GM19372 (cell line): Measurements from ENCODE around the gene RAB9B.
"Not testable (repeated sequence)": the region's sequence is repeated elsewhere in the genome, so short reads cannot be mapped to it uniquely, and the experiment has no call there.

ENCODE experiments used
- ATAC-seq: cut with Tn5 transposase; IDR thresholded peaks from one replicate; pipeline ENCODE4 v1.9.1; 2021; ENCODE audit warnings: mild to moderate bottlenecking, low read depth, moderate library complexity; ENCODE audit not compliant: unreplicated experiment

Gene RAB9B, protein sequence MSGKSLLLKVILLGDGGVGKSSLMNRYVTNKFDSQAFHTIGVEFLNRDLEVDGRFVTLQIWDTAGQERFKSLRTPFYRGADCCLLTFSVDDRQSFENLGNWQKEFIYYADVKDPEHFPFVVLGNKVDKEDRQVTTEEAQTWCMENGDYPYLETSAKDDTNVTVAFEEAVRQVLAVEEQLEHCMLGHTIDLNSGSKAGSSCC

DNA sequence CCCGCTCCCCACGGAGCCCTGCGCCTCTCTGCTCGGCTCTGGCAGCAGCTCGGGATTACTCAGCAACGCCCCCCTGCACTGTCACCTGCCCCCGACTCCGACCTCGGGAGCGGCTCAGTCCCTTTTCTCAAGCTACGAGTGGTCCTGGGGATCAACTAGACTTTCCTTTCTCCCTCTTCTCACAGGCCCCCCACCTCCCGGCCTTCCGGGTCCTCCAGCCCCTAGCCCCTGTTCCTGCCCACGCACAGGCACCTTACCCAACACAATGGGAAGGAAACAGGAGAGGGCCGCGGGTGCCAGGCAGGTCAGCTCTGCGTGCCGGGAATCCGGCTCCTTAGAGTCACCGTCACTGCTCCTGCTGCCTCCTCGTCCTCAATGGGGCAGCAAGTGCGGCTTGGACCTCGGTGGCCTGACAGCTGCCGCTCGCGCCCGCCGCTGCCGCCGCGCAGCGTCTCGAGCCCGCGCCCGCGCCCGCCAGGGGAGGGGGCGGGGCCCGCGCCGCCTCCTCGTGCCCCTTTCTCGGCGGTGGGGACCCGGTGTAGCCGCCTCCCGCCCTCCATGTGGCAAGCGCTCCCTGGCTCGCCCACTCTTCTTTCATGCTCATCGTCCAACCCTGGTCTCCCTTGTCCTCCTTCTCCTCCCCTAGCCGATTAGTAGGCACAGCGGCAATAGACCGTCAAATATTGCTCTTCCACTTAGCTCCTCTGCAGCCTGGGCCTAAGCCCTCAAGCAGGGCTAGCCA, at the start of gene RAB9B:
TSS of gene RAB9B (minus strand) at position 455 of the 742 bp plus-strand sequence. CDS start 6,473 bp downstream, outside the sequence.
- ATAC-seq: peak; percentile 64

DNA sequence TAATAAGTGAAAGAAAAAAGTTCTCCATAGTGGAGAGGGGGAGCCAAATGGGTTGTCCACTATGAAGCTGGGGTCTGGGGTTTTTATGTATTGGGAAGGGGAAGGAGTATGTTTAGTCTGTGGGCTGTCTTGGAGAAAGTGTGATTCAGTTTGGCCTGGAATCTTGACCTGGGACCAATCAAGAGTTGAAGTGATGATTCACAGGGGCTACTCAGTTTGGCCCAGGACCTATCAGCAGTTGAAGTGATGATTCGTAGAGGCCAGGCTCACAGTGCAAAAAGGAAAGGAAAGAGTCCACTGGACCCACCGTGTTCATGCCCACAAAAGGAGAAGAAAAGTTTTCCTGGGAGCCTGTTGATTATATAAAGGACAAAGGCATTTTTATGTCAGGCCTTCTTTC, 47.3 kb upstream of the RAB9B start:
- ATAC-seq: no peak

DNA sequence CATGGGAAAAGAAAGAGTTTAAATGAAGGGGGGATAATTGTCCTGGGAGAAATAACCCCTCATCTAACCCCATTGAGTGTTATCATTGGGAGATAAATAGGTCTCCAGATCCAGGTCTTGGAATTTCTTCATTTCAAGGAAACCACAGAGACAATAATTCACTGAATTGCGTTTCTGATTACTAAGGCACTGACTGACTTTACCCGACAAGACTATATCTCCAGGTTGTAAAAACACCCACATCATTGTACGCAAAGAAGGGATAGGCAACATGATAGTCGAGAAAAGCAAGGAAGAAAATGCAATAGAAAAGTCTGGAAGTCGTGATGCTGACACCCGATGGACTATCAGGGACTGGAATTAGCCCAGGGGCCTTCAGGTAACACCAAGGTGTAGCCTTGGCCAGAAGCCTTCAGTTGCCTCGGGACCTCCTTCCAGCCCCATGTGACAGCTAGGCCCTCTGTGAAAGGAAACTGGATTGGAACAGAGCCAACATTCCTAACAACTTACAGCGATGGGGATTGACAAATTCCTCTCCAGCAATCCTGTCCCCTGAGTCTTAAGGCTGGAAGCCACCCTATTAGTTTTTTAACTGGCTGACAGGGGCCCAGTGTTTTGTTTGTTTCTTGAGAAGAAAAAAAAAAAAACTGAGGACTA, 46.5 kb upstream of the RAB9B start:
- no peak for ATAC-seq

DNA sequence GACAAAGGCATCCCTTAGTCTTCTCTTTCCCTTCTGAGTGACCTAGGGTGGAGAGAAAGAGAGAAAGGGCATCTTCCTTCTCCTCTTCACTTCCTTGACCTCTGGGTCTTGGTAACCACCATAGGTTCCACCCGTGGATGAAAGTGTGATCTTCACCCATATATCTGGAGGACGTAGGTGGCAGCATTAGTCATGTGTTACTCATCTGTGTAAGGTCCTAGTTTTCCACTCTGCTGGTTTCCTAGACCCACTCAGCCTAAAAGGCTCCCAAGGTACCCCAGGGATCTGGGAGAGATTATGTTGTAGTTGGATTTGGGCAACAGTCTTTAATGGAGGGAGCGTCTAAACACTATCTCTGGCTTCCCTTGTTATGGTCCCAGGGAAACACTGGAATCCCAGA, 45.5 kb upstream of the RAB9B start:
- no peak for ATAC-seq

DNA sequence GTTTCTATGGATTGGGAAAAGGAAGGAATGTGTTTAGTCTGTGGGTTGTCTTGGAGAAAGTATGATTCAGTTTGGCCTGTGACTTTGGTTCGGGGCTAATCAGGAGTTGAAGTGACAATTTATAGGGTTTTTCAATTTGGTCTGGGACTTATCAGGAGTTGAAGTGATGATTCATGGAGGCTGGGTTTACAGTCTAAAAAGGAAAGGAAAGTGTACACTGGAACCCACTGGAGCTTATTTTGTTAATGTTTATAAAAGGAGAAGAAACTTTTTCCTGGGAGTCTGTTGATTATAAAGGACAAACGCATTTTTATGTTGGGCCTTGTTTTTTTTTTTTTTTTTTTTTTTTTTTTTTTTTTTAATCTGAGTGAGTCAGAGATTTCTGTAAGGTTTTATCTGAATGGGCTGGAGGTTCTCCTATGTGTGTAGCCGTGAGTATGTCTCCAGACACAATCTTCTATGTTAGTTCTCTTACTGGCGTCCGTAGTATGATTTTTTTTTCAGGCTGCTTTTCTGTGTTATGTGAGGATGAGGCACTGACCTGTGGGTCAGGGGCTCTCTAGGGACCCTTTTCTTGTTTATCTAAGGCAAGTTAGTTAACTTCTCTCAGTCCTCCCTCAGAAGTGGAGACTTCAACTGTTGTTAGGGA, 33.0 kb upstream of the RAB9B start:
- no peak for ATAC-seq

DNA sequence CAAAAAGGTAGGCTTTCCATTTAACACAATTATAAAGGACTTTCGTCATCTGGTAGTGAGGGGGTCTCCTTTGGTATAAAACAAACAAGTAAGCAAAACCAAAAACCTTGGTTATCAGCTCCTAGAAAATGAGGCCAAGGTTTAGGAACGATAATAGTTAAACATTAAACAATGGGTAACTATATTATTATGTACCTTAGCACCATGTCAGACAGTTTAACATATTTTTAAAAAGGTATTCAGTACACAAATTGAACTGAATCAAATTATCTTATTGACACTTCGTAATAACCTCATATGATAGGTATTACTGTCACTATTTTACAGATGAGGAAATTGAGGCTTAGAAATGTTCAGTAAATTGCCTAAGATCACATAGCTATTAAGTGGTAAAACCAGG, 32.1 kb upstream of the RAB9B start:
- ATAC-seq: no peak

DNA sequence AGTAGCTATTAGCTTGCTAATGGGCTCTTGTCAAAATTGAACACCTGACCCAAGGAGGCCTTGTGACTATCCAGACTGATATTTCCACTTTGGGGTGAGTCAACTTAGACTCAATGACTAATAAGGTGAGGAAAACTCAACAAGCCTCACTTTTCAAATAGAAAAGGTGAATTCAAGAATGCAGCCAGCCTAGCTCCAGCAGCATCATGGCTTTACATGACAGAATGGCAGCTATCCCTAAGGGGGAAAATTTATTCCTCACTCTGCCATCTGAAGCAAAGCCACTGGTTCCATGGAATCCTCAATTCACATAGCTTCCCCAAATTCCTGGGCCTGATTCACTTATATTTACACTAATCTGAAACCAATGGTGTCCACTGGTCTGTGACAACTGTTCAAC, 29.1 kb upstream of the RAB9B start:
- no peak for ATAC-seq

DNA sequence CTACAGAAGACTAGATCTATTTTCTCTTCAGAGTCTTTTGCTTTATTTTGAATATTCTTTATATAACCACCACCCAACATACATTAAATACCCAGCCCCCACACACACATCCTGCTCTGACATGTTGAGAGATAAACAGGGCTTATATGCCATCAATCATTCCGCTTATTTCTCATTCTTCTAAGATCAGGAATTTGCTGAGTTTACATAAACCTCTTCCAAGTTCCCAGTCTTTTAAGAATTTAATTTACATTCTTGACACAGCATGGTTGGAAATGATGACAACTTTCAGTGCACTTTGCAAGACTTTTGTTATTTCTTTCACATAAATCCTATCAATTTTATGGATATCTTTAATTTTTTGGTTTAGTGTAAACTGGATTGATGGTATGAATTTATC, 17.5 kb upstream of the RAB9B start:
- no peak for ATAC-seq

DNA sequence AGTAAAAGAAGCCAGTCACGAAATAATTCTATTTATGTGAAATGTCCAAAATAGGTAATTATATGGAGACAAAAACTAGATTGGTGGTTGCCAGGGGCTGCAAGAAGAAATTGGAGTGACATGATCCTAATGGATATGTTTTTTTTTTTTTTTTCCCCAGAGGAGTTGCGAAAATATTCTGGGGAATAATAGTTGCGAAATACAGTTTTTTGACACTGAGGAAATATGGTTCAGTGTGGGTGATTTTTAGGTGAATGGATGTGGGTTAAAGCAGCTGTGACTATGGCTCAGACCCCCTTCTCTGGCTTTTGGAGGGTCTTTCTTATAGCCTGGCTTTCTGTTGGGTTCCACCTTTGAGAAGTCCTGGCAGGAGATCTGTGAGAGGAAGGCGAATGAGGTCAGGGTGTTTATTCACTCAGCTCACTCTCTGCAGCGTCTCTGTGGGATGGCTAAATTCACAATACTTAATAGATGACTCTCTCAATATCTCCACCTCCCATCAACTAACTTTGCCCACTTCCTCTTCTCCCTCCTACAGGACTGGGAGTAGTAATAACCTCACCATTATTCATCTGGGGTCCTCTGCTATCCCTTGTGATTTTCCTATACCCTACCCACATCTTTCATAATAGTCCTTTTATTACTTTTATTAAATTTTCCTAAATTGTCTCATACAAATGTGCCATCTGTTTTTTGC, 15.3 kb upstream of the RAB9B start:
- ATAC-seq: no peak

DNA sequence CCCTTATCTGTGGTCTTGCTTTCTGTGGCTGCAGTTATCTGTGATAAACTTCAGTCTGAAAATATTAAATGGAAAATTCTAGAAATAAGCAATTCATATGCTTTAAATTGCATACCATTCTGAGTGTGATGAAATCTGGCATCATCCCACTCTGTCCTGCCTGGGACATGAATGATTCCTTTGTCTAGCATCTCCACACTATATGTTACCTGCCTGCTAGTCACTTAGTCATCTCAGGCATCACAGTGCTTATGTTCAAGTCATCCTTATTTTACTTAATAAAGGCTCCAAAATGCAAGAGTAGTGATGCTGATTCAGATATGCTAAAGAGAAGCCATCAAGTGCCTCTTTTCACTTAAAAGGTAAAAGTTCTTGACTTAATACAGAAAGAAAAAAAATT, 14.3 kb upstream of the RAB9B start:
- no peak for ATAC-seq

DNA sequence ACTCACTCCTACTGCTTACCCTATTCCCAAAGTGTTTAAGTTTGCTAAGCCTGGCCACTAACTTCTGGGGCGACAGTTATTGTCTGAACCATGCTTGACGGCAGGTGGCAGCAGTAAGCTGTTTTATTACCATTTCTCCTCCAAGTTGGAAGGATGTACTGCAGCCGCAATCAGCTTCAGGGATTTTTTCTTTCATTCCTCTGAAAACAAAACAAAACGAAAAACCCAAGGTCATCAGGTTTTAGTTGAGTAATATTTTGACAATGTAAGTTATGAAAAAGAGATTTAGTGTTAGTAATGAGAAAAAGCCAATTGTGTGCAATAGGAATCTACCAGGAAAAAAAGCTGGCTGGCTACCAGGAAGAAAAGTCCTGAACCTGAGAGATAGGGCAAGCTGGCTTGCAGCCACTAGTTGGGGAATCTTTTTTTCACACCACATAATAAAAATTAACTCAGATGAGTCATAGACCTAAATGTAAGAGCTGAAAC, 13.2 kb upstream of the RAB9B start:
- ATAC-seq: no peak

DNA sequence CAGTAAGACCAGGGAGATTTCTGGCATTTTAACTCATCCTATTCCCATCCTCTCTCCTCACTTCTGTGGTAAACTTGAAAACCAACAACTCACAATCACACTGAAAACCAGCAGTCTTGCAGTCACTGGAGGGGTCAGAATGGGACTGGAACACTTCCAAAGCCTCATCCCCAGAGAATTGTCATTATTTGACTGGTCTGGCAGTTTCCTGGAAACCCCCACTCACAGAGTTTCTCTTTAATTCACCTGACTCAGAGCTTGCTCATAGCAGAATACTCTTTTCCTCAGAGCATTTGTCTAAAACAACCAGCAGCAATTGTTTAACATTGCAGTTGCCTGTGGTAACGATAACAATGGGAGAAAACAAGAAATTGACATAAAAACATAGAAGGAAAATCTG, 7.3 kb upstream of the RAB9B start:
- ATAC-seq: no peak

DNA sequence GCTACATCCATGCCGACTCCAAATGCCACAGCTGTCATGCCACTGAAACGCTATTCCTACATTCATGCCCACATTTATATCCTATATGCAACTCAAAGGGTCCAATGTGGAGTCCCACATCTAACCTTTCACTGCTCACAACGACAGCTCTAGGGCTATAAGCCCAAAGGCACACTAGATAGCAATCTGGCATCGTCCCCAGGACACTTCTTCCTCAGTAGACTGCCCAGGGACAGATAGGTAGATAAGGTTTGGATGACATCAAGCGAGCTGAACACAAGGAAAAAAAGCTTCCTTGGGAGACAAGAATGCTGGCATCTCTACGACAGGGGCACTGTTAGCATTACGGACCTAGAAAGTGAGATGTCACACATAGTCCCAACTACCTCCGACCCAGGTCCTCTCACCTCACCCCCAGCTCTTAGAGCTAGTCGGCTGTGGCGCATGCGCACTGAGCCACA, 685 bp downstream of the RAB9B start:
- peak; percentile 78 for ATAC-seq

DNA sequence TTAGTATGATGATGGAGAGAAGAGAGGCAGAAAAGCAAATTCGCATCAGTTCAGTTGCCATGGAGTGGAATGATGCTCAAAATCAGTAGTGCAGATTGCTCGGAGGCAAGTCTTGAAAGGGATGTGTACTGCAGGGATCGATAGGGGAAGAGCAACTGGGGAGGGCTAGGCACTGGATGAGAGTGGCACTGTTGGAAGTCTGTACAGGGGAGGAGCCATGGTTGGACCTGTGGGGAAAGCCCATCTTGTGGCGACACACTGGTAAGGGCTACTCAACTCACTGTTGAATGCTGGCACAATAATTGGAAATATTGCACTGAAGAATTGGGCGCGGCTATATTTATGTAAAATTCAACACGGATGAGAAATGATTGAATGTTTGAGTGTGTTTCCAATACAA, 1.2 kb downstream of the RAB9B start:
- no peak for ATAC-seq

DNA sequence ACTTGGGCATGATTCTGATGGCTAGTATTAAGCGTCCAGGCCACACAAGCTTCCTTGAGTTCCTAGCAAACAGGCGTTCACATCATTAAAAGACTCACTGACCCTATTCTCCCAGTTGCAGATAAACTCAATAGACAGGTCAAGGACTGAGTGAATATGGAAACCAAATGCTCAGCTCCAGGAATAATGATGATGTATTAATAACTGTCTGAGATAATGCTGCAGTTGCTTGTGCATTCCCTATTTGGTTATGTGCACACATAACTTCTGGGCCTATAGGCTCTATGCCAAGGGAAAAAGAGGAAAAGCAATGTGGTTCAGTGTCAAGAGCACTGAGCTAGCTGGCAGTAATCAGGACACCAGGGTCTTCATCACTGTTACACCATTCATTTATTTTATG, 3.5 kb downstream of the RAB9B start:
- no peak for ATAC-seq

DNA sequence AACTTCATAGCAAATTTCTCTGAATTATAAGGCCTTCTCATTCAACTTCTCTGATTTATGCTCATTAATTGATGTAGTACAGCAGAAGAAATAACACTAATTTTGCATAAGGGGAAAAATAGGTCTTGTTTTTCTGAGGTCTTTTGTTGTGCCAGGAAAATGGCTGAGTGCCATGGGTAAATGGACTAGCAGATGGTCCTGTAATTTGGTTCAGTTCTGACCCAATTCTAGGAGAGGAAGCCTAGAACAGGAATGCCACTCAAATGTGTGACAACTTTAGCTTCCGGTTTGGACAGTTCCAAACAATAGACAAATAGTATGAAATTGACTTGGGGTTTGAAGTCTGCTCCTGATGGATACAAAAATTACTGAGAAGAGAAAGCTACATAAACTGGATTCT, 6.2 kb downstream of the RAB9B start:
- ATAC-seq: no peak

DNA sequence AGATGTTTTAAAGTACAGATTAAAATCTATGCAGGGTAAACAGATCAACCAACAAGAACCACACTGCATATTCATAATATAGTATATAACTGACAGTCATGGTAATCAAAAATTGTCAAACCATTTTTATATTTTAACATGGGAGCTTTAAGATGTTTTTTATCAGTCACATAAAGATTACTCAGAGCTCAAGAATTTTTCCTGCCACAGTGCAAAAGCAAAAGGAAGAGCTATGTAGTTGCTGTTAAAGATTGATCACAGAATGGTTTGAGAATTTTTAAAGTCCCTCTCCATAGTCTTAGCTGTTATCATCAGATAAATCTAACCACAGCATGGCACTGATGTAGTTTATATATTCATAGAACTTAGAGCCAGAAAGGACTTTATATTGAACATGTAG, 8.5 kb downstream of the RAB9B start:
- ATAC-seq: no peak

DNA sequence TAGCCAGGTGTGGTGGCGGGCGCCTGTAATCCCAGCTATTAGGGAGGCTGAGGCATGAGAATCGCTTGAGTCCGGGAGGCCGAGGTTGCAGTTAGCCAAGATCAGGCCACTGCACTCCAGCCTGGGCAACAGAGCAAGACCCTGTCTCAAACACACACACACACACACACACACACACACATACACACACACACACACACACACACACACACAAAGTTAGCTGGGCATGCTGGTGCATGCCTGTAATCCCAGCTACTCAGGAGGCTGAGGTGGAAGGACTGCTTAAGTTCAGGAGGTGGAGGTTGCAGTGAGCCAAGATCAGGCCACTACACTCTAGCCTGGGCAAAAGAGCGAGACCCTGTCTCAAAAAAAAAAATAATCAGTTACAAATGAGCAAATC, 11.3 kb downstream of the RAB9B start:
- ATAC-seq: not testable (repeated sequence)

DNA sequence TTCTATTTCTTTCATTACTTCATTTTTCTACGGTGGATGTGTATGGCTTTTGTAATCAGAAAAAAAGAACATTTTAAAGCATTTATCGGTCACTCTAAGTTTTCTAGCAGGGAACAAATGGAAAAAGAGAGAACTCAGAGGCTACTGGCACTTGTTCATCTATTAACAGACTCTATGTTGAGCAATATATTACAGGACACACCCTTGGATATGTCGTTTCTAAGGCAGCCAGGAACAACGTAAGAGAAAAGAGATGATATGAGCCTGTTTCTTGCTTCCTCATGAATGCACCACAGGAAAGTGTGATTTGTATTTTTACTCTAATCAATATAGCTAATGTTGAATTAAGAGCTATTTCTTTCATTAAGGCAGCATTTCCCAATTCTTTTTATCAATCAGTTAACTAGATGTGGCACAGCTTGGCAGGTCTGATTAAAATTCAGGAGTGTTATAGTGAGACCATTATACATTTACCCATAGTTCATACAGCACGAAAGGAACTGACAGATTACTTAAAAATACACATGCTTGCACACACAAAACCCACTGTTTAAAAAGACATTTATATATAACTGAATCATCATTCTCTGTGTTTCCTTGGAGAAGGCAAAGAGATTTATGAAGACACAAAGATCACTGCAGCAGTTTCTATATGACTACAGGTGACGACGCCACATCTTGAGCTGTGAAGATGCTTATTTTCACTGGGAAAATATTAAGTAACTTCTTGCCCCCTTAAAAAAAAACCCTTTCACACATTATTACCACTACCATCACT, 13.0 kb downstream of the RAB9B start:
- no peak for ATAC-seq

DNA sequence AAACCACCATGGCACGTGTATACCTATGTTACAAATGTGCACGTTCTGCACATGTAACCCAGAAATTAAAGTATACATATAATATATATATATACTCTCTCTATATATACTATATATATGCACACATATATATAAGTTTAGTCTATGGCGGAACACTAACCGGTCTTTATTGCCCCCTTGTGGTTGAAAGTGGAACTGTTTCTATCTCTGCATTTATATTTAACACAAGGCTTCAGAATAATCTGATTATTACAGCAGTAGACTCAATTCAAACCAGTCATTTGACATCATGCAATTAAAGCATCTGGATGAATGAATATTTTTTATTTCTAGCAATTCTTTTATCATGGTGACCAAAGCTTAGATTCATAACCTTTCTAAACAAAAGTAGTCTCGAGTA, 14.6 kb downstream of the RAB9B start:
- ATAC-seq: no peak
